Fibroblast of peridontal ligament (primary cell): Measurements from ENCODE around the gene WWTR1.

Experiments used
- DNase-seq: peaks from one replicate; pipeline ENCODE4 v3.0.0-alpha.2; 2010; ENCODE audit errors: extremely low read depth

Gene WWTR1

GRCh38 chr3:149534671-149535332, 123.0 kb downstream of the WWTR1 start:
- peak; percentile 63 for DNase-seq

- no peak for DNase-seq
Observed at GRCh38 chr3:149534082-149534481, 123.7 kb downstream of the WWTR1 start.

- DNase-seq = peak; percentile 37
Observed at GRCh38 chr3:149532489-149533180, 125.2 kb downstream of the WWTR1 start.

DNA sequence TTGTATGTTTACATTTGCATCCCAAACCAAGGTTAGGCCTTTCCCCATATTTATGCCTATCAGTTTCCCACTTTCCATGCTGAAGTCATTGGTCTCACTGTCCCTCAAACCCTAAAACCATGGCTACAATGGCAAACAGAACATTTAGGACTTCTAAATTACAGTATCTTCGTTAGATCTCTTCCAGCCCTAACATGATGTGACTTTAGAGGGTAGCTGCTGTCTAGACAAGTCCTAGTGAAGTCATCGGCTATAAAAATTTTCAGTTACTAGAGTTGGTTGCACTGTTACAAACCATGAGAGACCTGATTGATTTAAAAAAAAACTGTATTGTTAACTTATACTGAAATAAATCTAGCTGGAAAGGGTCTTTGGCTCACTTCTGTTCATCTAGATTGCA, 128.7 kb downstream of the WWTR1 start:
- no peak for DNase-seq

GRCh38 chr3:149528340-149528650, 129.5 kb downstream of the WWTR1 start:
- peak; percentile 27 for DNase-seq

GRCh38 chr3:149527531-149528339, 130.1 kb downstream of the WWTR1 start:
- peak; percentile 40 for DNase-seq

DNA sequence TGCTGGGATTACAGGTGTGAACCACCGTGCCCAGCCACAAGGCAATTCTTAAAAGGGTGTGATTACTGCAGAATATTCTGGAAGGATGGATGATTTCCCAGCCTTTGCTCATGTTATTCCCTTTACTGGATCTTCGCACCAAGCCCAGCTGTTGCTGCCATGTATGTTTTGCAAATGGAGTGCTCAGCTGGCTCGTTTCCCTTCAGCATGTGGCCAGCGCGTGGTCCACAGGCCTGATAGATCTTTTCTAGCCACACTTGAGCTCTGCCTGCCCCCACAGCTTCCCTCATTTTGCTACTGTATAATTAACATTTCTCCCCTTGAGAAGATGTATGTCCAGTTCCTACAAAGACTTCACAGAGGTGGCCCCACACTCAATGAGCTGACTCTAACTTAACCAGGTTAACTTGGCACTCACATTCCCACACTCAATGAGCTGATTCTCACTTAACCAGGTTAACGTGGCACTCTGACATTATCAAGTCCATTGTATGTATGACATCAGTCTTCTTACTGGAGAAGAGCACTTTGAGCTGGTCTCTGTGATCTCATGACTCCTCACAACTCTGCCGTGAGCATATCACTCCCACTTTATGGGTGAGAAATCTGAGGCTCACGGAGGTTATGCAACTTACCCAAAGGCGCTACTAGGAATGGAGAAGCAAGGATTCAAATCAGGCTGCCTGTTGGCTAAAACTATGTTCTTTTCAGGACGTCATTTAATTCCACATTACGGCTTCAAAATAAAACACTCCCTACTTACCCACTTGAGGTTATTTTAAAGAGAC, 134.1 kb downstream of the WWTR1 start:
- no peak for DNase-seq

- peak; percentile 53 for DNase-seq
Observed at GRCh38 chr3:149519912-149520311, 137.9 kb downstream of the WWTR1 start.

DNA sequence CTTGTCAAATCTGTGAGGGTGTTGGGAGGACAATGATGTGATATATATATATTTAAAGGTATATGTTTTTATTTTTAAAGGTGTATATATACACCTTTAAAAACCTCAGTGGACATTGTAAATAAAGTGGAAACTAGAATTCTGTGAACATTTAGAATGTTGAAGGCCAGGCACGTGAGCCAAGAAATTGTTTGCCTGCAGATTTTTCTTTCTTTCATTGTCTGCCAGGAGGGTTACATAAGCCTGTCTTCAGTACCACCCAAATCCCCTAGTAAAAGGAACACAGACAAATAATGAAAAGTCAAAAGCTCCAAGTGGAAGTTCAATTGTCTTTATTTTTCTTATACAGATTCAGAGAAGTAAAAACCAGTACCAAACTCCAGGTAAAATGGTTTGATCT, 140.9 kb downstream of the WWTR1 start:
- no peak for DNase-seq

- no peak for DNase-seq
Observed at GRCh38 chr3:149515249-149515648, 142.6 kb downstream of the WWTR1 start.

- DNase-seq = no peak
Observed at GRCh38 chr3:149514471-149514870, 143.4 kb downstream of the WWTR1 start.

DNA sequence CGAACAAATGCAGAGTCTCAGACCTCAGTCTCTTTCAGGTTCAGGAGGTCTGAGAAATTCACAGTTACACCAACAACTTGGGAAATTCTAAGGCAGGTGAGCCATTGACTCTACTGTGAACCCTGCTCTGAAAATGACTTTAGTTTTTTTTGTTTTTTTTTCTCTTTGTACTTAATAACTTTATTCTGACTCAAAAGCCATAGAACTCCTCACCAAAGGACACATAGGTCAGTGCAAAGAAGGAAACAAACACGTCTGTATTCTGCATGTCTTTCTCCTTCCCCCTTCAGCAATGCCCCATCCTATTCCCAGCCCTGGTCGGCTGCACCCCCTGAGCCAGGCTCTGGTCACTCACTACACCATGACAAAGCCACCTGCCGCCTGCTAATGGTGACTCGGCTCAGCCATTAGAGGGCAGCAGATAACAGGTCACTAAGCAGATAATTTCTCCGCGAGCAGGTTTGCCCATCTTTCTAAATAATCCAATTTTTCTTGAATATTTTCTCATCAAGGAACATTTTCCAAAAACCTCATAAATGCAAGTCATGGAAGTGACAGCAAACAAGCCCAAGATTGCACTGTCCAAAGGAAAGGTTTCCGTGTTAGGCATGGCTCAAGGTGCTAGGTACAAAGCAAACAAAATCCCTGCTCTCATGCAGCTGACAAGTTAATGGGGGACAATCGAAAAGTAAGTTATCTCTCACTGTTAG, 145.6 kb downstream of the WWTR1 start:
- DNase-seq = peak; percentile 72

GRCh38 chr3:149511040-149511626, 146.7 kb downstream of the WWTR1 start:
- no peak for DNase-seq

DNA sequence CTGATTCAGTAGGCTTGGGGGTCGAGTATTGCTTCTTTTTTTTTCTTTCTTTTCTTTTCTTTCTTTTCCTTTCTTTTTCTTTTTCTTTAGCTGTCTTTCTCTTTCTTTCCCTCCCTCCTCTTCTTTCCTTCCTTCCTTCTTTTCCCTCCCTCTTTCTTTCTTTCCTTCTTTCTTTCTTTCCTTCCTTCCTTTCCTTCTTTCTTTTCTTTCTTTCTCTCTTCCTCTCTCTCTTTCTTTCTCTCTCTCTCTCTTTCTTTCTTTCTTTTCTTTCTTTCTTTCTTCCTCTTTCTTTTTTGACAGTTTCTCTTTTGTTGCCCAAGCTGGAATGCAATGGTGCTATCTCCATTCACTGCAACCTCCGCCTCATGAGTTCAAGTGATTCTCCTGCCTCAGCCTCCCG, 147.3 kb downstream of the WWTR1 start:
- no peak for DNase-seq

GRCh38 chr3:149509526-149509925, 148.3 kb downstream of the WWTR1 start:
- no peak for DNase-seq

GRCh38 chr3:149507491-149508324, 150.1 kb downstream of the WWTR1 start:
- peak; percentile 61 for DNase-seq

DNA sequence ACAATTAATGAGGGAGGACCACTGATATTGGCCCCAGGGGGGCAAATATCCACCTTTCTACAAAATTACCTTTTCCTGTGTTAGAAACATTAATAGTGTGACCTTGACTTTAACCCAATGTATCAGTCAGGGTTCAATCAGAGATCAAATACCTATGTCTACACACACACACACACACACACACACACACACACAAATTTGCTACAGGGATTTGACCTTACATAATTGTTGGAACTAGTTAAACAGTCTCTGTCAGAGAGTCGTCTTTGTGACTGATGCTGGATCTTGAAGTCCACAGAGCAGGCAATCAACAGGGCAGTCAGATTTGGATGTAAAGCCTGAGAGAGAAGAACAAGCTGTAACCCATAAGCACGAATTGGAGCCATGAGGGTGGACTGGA, 150.9 kb downstream of the WWTR1 start:
- no peak for DNase-seq

DNA sequence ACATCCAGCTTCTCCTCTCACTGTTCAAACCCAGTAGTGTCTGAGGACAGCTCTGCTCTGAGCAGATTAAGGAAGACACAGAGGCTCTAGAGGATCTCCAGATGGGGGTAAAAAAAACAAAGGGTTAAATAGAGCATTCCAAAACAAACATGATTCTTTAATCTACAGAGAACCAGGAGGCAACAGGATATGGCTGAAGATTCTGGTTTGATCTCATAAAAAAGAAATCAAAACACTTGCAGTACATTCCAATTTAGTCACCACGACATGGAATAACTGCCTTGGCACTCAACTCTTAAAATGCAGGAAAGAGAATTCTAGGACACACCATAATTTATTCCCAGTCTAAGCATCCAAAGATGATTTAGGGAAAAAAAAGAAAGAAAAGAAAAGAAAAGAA, 151.3 kb downstream of the WWTR1 start:
- DNase-seq = peak; percentile 55

DNA sequence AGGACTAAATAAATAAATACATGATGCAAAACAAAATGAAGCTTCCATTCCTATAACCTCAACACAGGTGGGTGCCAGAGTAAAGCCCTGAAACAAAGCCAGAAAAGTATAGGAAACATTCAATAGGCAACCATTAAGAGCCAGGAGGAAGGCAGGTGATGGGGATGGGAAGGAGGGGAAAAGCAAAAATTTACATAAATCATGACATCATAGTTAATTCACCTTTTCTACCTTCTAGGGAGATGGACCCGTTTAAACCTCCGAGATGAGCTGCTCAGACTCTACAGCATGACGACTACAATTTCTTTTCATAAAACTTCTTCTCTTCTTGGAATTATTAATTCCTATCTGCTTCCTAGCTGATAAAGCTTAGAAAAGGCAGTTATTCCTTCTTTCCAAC, 155.4 kb downstream of the WWTR1 start:
- DNase-seq = no peak

GRCh38 chr3:149501524-149501923, 156.3 kb downstream of the WWTR1 start:
- DNase-seq = peak; percentile 98
